Caco-2 (cell line): Measurements from ENCODE around the gene UXS1. TPM values are rescaled to one million over a fixed set of nuclear protein-coding genes. Genes with fewer than 3 reads are reported as not detected.
"Not testable (repeated sequence)": the region's sequence is repeated elsewhere in the genome, so short reads cannot be mapped to it uniquely, and the experiment has no call there.

Experiments
- BruUV-seq: library from RNA; stranded (reverse); fragments of 400-500 nt; replicated peaks from 2 replicates; lab custom pipeline; 2021; lab: Mats Ljungman, UMichigan
- CTCF ChIA-PET: fragments of 300-600 bp; sonication (Branson Sonifier 250); formaldehyde crosslinking; loops from one replicate; lab custom pipeline; 2022; ENCODE audit warnings: antibody characterized with exemption; lab: Charles Lee
- POLR2A ChIA-PET: fragments of 300-600 bp; sonication (Branson Sonifier 250); formaldehyde crosslinking; loops from one replicate; lab custom pipeline; 2022; ENCODE audit warnings: antibody characterized with exemption; lab: Charles Lee
- DNase-seq, 2 experiments: peaks; one replicate each; pipeline versions ENCODE4 v3.0.0 to v3.0.0-alpha.2; 2020 to 2022
- H3K27me3 ChIP-seq: replicated peaks from 2 replicates; pipeline ENCODE4 v1.6.0; 2011; ENCODE audit warnings: low read length; ENCODE audit not compliant: control insufficient read depth, insufficient read depth
- H3K36me3 ChIP-seq: 2 replicates; pipeline ENCODE4 v1.5.1; 2011; ENCODE audit warnings: low read length; ENCODE audit not compliant: control insufficient read depth, insufficient read depth
- H3K4me1 ChIP-seq: fragments of 250-450 bp; sonication (Bioruptor Pico); 2 replicates; pipeline ENCODE4 v1.5.1; 2020; ENCODE audit warnings: mild to moderate bottlenecking
- H3K4me3 ChIP-seq: 2 replicates; pipeline ENCODE4 v1.5.1; 2011; ENCODE audit warnings: low read depth, mild to moderate bottlenecking, control low read depth, low read length
- H3K9me3 ChIP-seq: fragments of 250-450 bp; sonication (Bioruptor Pico); 2 replicates; pipeline ENCODE4 v1.5.1; 2020; ENCODE audit warnings: mild to moderate bottlenecking, moderate library complexity
- H3K27ac Mint-ChIP-seq: one replicate; pipeline ENCODE4 v1.8.0; 2022; ENCODE audit warnings: mixed read lengths; ENCODE audit not compliant: unreplicated experiment
- H3K27me3 Mint-ChIP-seq: one replicate; pipeline ENCODE4 v1.8.0; 2022; ENCODE audit warnings: mixed read lengths; ENCODE audit not compliant: insufficient read depth, unreplicated experiment
- H3K36me3 Mint-ChIP-seq: one replicate; pipeline ENCODE4 v1.8.0; 2022; ENCODE audit warnings: mild to moderate bottlenecking, mixed read lengths; ENCODE audit not compliant: insufficient read depth, unreplicated experiment
- H3K4me1 Mint-ChIP-seq: one replicate; pipeline ENCODE4 v1.8.0; 2022; ENCODE audit warnings: low read depth, mixed read lengths; ENCODE audit not compliant: unreplicated experiment
- H3K4me3 Mint-ChIP-seq: one replicate; pipeline ENCODE4 v1.8.0; 2022; ENCODE audit warnings: mild to moderate bottlenecking, moderate library complexity, mixed read lengths; ENCODE audit not compliant: unreplicated experiment
- H3K9me3 Mint-ChIP-seq: one replicate; pipeline ENCODE4 v1.8.0; 2022; ENCODE audit warnings: mixed read lengths; ENCODE audit not compliant: unreplicated experiment
- CTCF ChIP-seq, 2 experiments: fragments of 200-600 bp in 1 of 2; IDR thresholded peaks; 1 replicate in 1 of 2; 2 replicates in 1 of 2; pipeline versions ENCODE4 v1.5.1 to v1.8.0; 2011 to 2022; ENCODE audit warnings: antibody characterized with exemption in 1 of 2, control low read depth in 1 of 2, inconsistent platforms in 1 of 2, low read depth in 1 of 2, low read length in 1 of 2, mild to moderate bottlenecking in 1 of 2, moderate library complexity in 1 of 2; ENCODE audit not compliant: insufficient read depth in 1 of 2, severe bottlenecking in 1 of 2, unreplicated experiment in 1 of 2
- intact Hi-C: fragments of 100-400 bp; cut with micrococcal nuclease; formaldehyde crosslinking; loops from one replicate; pipeline ENCODE4 v1.10.0; 2022; ENCODE audit not compliant: unreplicated experiment
- total RNA-seq: library from RNA; stranded (reverse); gene quantifications from 2 replicates; pipeline ENCODE4 v1.2.3, GENCODE V29; 2022

Gene UXS1
- total RNA-seq, 1 experiment from 2014 or later, result 72.7 TPM

GRCh38 chr2:106207246-106207645 is 13.1 kb upstream of the UXS1 start:
- POLR2A ChIA-PET, result no interaction called here
- Histone ChIP-seq H3K4me1 (peaks cover 4% of the 10 kb centered on the region; the same call in 1 of the 2 replicates), H3K27me3 (no peaks in the 10 kb centered on the region), H3K9me3 (peaks cover 9% of the 10 kb centered on the region), H3K36me3 (no peaks in the 10 kb centered on the region), H3K4me3 (no peak overlapping the region)
- TF ChIP-seq CTCF (IDR thresholded peaks at IDR 0.05; ENCODE audit: insufficient read depth in 1 of 2, low read depth in 1 of 2, low read length in 1 of 2, severe bottlenecking in 1 of 2, unreplicated experiment in 1 of 2), result no peak
- Mint-ChIP-seq H3K36me3 (no peaks in the 10 kb centered on the region), H3K27me3 (no peaks in the 10 kb centered on the region), H3K27ac (no peak overlapping the region), H3K4me1 (peaks cover 14% of the 10 kb centered on the region), H3K9me3 (peaks cover 10% of the 10 kb centered on the region), H3K4me3 (no peak overlapping the region)
- intact Hi-C loops, result no loop called here
- DNase-seq, result no peak
- BruUV-seq, result no TSS peak
- CTCF ChIA-PET, result no interaction called here

GRCh38 chr2:106205488-106205887 is 11.4 kb upstream of the UXS1 start:
- Mint-ChIP-seq H3K27ac (no peak overlapping the region), H3K9me3 (peaks cover 10% of the 10 kb centered on the region), H3K27me3 (no peaks in the 10 kb centered on the region), H3K36me3 (no peaks in the 10 kb centered on the region), H3K4me3 (no peak overlapping the region), H3K4me1 (peaks cover 5% of the 10 kb centered on the region)
- Histone ChIP-seq H3K36me3 (no peaks in the 10 kb centered on the region), H3K4me3 (no peak overlapping the region), H3K27me3 (no peaks in the 10 kb centered on the region), H3K9me3 (peaks cover 9% of the 10 kb centered on the region), H3K4me1 (no peaks in the 10 kb centered on the region)
- no TSS peak for BruUV-seq
- ChIA-PET POLR2A (no interaction called here), CTCF (no interaction called here)
- TF ChIP-seq CTCF (IDR thresholded peaks at IDR 0.05; ENCODE audit: insufficient read depth in 1 of 2, low read depth in 1 of 2, low read length in 1 of 2, severe bottlenecking in 1 of 2, unreplicated experiment in 1 of 2), result no peak
- no peak for DNase-seq
- intact Hi-C loops, result no loop called here

GRCh38 chr2:106204551-106204950 is 10.4 kb upstream of the UXS1 start:
- H3K9me3 Mint-ChIP-seq, result peaks cover 10% of the 10 kb centered on the region
- H3K27me3 ChIP-seq, H3K36me3 Mint-ChIP-seq, H3K36me3 ChIP-seq, POLR2A ChIA-PET, intact Hi-C loops, DNase-seq, CTCF ChIA-PET, H3K4me1 ChIP-seq, H3K4me3 Mint-ChIP-seq, H3K27ac Mint-ChIP-seq, BruUV-seq, H3K4me3 ChIP-seq, H3K4me1 Mint-ChIP-seq, H3K9me3 ChIP-seq, H3K27me3 Mint-ChIP-seq: not testable (repeated sequence)

- no peaks in the 10 kb centered on the region for H3K36me3 ChIP-seq
- H3K4me1 Mint-ChIP-seq, result peaks cover 7% of the 10 kb centered on the region
- intact Hi-C loops, result no loop called here
- H3K27me3 ChIP-seq, result no peaks in the 10 kb centered on the region
- no TSS peak for BruUV-seq
- peaks cover 5% of the 10 kb centered on the region for H3K4me1 ChIP-seq
- POLR2A ChIA-PET, result no interaction called here
- no peak overlapping the region for H3K4me3 Mint-ChIP-seq
- no peak overlapping the region for H3K4me3 ChIP-seq
- TF ChIP-seq CTCF (IDR thresholded peaks at IDR 0.05; ENCODE audit: insufficient read depth in 1 of 2, low read depth in 1 of 2, low read length in 1 of 2, severe bottlenecking in 1 of 2, unreplicated experiment in 1 of 2), result no peak
- CTCF ChIA-PET, result interaction anchor here (0.5 kb wide), 1 partner anchor 139 kb away, joined by 7 read pairs; no protein-coding TSS in a partner anchor
- H3K27me3 Mint-ChIP-seq, result no peaks in the 10 kb centered on the region
- H3K36me3 Mint-ChIP-seq, result no peaks in the 10 kb centered on the region
- H3K9me3 ChIP-seq, result no peaks in the 10 kb centered on the region
- no peak for DNase-seq
- H3K9me3 Mint-ChIP-seq, result peaks cover 7% of the 10 kb centered on the region
- H3K27ac Mint-ChIP-seq, result no peak overlapping the region
Measured at GRCh38 chr2:106201661-106202060, 7.6 kb upstream of the UXS1 start.
